Right forelimb (tissue), 1 donor: Measurements from ENCODE around the gene POLK.
"Not testable (repeated sequence)": the region's sequence is repeated elsewhere in the genome, so short reads cannot be mapped to it uniquely, and the experiment has no call there.

Source experiments
- DNase-seq: peaks from one replicate; pipeline ENCODE4 v3.0.0-alpha.2; 2018

Gene POLK

DNA sequence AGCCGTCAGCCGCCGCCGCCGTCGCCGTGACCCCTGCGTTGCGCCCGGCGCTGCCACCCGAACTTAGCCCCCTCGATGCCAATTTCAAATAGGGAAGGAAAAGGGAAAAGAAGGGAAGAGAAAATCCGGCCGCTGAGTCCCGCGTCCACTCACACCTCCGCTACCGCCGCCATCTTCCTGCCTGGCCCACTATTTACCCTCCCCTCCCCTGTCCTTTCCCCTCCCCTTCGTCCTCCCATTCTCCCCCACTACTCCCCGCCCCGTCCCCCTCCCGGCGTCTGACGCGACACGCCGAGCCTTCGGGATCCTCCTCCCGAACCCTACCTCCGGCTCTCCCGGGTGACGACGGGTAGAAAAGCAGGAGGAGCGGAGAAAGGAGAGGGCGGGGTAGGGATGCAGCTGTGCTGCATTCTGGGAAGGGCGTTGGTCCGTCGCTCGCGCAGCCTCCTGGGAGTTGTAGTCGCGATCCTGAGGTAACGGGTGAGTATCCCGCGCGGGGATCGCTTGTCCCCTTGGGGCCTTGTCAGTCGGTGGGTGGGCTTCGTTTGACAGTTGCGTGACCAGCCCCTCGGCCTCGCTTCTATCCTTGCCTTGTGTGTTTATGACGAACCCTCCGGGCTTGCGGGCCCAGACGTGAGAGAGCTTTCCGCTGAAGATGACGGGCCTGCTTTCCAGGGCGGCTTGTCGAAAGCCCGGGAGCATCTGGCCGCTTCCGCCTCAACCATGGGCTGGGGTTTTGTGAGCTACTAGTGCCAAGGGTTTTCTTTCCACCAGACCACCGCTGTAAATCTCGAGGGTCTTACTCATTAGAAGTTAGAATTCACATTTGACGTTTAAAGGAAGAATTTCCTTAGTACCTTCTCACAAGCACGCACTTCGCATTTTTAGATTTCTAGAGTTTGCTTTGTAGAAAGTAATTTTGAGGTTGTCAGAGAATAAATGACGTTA lies at the start of gene POLK, which contains the start of gene CERT1:
TSS of gene POLK (plus strand) at position 457 of the 948 bp plus-strand sequence.
TSS of gene CERT1 (minus strand) at position 195 of the 948 bp plus-strand sequence. CDS start 422 bp downstream, outside the sequence.
- peak; percentile 99 for DNase-seq

DNA sequence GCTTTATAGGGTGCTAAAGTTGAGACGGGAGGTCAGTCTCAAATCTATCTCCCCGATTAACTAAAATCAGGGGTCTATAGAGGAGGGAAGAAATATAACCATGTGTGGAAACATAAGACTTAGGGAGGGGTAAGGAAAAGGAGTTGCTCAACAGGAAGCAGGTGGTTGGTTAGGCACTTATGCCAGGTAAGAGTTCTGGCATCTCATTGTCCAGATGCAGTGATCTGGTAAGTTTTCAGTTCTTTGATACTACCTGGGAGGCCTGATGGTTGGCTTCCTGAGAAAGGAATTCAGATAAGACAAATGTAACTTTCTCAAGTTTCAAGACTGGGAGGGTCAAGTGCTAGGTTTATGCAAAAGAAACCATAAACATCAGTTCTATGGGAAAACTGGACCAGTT lies 48.0 kb upstream of the POLK start:
- DNase-seq: no peak

GRCh38 chr5:75465480-75465879 lies 46.2 kb upstream of the POLK start:
- no peak for DNase-seq

DNA sequence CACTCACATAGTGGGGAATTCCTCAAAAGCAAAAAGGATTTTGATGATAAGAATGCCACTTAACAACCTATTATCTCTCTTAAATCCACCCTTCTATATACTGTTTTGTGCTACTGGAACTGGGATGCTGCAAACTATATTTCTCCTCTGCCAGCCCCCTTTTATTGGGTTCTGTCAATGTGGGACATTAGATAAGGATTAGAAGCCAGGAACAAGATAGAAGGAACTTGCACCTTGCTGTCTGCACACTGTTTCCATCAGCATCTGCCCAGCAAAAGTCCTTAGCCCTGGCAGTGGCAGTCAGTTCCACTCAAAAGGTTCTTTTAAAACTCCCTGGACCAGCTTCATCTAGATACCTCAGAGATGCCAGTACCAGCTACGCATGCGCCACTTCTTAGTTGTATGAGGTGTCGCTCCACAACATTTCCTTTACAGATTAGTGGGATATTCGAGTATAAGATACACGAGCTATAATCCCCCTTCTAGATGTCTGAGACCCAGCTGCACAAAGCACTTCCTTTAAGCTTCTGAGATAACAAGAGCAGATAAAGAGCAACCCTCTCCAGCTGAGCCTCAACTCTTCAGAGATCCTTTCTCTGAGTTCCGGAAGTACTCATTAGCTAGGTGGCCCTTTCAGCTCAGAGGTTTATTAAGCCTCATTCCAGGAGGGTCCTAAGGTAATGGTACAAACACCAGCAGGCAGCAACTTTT lies 45.5 kb upstream of the POLK start:
- no peak for DNase-seq

DNA sequence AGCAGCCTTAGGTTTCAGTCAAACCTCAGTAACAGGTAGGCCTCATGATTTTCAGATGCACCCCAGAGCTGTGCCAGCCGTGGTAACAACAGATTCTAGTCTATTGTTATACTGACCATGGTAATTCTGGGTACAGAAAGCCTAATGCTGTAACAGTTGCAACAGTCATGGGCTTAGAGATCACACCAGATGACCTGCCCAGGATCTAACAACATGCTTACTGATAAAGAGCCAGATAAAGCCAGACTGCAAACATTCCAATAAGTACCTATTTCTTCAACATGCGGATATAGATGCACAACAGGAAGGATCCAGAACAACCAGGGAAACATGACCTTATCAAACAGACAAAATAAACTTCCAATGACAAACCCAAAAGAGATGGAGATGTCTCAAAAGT lies 43.1 kb upstream of the POLK start:
- DNase-seq: no peak

DNA sequence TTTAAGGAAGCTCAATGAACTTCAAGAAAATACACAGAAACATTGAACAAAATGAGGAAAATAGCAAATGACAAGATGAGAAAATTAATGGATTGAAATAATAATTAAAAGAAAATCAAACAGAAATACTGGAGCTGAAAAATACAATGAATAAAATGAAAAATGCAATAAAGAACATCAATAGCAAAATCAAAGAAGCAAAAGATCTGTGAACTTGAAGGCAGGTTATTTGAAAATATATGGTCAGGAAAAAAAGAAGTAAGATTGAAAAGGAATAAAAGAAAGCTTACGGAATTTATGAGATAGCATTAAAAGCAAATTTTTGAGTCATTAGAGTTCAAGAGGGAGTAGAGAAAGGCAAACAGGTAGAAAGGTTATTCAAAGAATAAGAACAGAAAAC lies 42.7 kb upstream of the POLK start:
- no peak for DNase-seq

DNA sequence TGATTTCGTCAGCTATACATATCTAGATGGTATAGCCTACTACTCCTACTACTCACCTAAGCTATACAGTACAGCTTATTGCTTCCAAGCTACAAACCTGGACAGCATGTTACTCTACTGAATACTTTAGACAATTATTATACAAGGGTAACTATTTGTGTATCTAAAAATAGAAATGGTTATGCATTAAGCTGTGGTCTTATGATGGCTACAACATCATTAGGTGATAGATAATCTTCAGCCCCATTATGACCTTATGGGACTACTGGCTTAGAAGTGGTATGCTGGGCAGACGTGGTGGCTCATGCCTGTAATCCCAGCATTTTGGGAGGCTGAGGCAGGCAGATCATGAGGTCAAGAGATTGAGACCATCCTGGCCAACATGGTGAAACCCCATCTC lies 40.5 kb upstream of the POLK start:
- no peak for DNase-seq

- DNase-seq: no peak
Observed at GRCh38 chr5:75472973-75473372, 38.7 kb upstream of the POLK start.

- DNase-seq: no peak
Observed at GRCh38 chr5:75473463-75473862, 38.2 kb upstream of the POLK start.

DNA sequence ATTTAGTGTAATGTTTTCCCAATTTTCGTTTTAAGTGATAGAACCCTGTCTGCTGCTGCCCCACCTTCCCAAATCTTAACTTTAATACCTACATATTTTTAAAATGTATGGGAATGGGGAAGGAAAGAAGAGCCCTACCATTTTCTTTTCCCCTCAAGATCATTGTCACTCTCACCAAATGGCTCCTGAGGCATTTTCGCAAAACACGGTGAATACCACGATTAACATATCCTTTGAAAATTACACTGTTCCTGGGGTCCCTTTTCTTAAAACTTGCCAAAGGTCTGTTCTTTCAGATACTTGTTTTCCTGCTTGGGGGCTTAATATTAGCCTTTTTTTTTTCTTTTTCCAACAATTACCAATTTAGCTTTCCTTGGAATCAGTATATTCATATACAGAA lies 36.3 kb upstream of the POLK start:
- no peak for DNase-seq

GRCh38 chr5:75481024-75481423 lies 30.7 kb upstream of the POLK start:
- no peak for DNase-seq

DNA sequence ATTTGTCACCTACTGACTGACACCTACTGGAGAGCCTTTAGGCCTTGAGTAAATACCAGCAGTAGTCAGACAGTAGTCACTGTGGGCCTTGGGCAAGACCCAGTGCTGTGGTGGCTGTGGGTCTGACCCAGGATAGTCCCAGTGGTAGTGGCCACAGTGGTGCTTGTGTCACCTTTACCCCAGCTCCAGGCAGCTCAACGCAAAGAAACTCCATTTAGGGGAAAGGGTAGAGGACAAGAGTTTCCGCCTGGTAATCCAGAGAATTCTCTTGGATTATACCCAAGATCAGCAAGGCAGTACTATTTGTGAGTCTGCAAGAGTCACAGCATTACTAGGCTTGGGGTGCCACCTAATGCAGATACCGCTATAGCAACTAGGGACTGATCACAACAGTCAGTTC lies 29.2 kb upstream of the POLK start:
- DNase-seq: no peak

DNA sequence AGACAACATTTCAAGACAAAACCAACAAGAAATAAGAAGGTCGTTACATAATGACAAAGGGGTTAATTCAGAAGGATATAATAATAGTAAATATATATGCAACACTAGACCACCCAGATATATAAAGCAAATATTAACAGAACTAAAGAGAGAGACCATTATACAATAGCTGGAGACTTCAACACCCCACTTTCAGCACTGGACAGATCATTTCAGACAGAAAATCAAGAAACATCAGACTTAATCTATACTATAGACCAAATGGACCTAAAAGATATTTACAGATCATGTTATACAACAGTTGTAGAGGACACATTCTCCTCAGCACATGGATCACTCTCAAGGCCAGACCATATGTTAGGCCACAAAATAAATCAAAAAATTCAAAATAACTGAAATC lies 27.1 kb upstream of the POLK start:
- no peak for DNase-seq

DNA sequence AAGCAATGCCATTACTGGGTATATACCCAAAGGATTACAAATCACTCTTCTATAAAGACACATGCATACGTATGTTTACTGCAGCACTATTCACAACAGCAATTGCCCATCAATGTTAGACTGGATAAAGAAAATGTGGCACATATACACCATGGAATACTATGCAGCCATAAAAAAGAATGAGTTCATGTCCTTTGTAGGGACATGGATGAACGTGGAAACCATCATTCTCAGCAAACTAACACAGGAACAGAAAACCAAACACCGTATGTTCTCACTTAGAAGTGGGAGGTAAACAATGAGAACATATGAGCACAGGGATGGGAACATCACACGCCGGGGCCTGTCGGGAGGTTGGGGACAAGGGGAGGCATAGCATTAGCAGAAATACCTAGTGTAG lies 21.8 kb upstream of the POLK start:
- not testable (repeated sequence) for DNase-seq

DNA sequence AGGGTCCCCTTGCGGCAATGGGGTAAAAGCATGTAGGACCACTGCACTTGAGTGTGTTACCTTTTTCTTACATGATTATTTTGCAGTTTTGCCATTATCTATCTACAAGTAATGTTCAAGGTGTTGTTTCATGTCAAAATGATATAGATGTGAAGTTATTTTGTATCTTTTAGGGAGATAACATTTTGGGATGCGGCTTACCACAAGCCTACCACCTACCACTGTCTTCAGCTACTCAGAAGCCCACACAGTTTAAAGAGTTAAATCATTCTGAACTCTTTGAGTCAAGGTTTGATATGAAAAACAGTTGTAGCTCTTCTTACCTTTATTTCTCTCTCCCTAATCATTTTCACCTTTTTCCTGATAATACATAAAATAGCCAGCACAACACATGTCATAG lies 20.1 kb upstream of the POLK start:
- DNase-seq: no peak

GRCh38 chr5:75496026-75496425 lies 15.7 kb upstream of the POLK start:
- no peak for DNase-seq

DNA sequence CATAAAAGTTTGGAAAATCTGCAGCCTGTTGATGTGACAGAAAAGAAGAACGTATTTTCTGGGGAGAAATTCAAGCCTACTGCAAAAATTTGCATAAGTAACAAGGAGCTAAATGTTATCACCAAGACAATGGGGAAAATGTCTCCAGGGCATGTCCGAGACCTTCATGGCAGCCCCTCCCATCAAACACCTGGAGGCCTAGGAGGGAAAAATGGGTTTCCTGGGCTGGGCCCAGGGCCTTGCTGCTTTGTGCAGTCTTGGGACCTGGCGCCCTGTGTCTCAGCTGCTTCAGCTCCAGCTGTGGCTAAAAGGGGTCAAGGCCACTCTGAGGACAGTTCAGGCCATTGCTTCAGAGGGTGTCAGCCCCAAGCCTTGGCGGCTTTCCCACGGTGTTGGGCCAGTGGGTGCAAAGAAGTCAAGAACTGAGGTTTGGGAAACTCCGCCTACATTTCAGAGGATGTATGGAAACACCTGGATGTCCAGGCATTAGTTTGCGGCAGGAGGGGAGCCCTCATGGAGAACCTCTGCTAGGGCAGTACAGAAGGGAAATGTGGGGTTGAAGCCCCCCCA lies 13.4 kb upstream of the POLK start:
- no peak for DNase-seq

DNA sequence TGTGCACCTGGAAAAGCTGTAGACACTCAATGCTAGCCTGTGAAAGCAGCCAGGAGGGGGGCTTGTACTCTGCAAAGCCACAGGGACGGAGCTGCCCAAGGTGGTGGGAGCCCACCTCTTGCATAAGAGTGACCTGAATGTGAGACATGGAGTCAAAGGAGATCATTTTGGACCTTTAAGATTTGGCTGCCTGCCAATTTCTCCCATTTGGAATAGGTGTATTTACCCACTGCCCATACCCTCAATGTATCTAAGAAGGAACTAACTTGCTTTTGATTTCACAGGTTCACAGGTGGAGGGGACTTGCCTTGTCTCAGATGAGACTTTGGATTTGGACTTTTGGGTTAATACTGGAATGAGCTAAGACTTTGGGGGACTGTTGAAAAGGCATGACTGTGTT lies 12.8 kb upstream of the POLK start:
- DNase-seq: not testable (repeated sequence)

DNA sequence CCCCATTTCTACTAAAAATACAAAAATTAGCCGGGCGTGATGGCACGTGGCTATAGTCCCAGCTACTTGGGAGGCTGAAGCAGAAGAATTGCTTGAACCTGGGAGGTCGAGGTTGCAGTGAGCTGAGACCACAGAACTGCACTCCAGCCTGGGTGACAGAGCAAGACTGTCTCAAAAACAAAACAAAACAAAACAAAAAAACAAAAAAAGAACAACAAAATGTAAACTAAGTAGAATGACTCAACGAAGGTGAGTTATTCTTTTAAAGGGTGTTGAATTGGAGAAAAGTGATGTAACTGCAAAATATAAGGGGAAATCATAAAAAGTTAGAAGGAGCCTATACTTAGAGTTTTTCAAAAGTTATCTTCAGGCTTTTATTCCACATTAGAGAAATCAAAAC lies 6.6 kb upstream of the POLK start:
- DNase-seq: not testable (repeated sequence)

DNA sequence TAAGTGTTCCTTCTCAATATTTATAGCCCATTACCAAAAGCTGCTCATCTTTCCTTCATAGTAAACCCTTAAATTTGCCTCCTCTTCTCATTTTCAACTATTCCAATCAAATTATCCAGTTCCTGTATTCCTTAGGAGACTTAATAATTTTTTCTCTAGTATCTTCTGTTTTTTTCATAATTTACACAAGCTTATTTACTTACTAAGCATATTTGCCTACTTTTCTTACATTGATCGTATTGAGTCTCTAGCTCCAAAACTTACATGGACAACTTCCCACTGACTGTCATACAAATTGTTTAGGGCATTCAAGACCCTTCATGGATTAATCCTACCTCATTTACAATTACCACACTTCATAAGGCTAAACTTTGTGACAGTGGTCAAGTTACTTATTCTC lies 3.9 kb upstream of the POLK start:
- no peak for DNase-seq

- DNase-seq: no peak
Observed at GRCh38 chr5:75509546-75509945, 2.1 kb upstream of the POLK start.

- no peak for DNase-seq
Observed at GRCh38 chr5:75509956-75510355, 1.7 kb upstream of the POLK start.

GRCh38 chr5:75510417-75510835 lies 1.3 kb upstream of the POLK start:
- no peak for DNase-seq
